HFFc6 (cell line): Measurements from ENCODE around the gene SLC6A9. TPM values are rescaled to one million over a fixed set of nuclear protein-coding genes. Genes with fewer than 3 reads are reported as not detected.

ENCODE experiments used
- DNase-seq: peaks from one replicate; pipeline ENCODE4 v3.0.0-alpha.2; 2018
- H3K27ac Mint-ChIP-seq: 2 replicates; pipeline ENCODE4 v1.8.0; 2020; ENCODE audit warnings: mild to moderate bottlenecking, mixed read lengths
- H3K27me3 Mint-ChIP-seq: 2 replicates; pipeline ENCODE4 v1.8.0; 2021; ENCODE audit warnings: mild to moderate bottlenecking, moderate library complexity, mixed read lengths; ENCODE audit not compliant: insufficient read depth
- H3K36me3 Mint-ChIP-seq: 2 replicates; pipeline ENCODE4 v1.8.0; 2021; ENCODE audit warnings: low read depth, mixed read lengths
- H3K4me1 Mint-ChIP-seq: 2 replicates; pipeline ENCODE4 v1.8.0; 2020; ENCODE audit warnings: low read depth, mixed read lengths
- H3K4me3 Mint-ChIP-seq: 2 replicates; pipeline ENCODE4 v1.8.0; 2020; ENCODE audit warnings: mild to moderate bottlenecking, moderate library complexity, mixed read lengths
- H3K9me3 Mint-ChIP-seq: 2 replicates; pipeline ENCODE4 v1.8.0; 2020; ENCODE audit warnings: mild to moderate bottlenecking, mixed read lengths
- total RNA-seq, 6 experiments: library from RNA; stranded (reverse); fragmentation: NEBNext Ultra II Directional; extraction: Animal tissue kit (Norgen Biotek cat#: 25700); gene quantifications; 2 replicates in 1 of 6; 3 replicates in 5 of 6; pipeline ENCODE4 v1.2.3, GENCODE V29; 2021
- TF ChIP-seq, protein P1 (sequence below): fragments of 200-600 bp; sonication (generic); IDR thresholded peaks from 2 replicates; pipeline ENCODE4 v1.5.0; 2021; ENCODE audit warnings: antibody characterized with exemption, mild to moderate bottlenecking

The SLC6A9 gene
- total RNA-seq, 6 experiments from 2014 or later, result 8.3 to 11.0 (median 9.3) TPM

DNA sequence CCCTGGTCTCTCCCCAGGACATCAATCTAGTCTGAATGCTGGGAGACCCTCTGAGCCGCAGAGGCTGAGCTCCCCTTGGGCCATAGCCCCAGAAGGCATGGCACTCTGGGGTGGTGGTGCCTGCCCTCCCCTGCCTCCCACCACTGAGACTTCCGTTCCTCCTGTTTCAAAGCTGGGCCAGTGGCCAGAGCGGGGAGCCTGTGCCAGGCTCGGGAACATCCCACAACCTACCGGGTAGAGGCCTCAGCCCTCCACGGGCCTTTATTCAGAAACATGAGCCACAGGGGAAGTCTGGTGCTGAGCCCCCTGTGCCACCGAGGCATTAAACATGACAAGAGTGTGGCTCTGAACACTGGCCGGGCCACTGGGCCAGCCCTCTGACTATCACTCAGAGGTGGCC lies 31.8 kb downstream of the SLC6A9 start:
- peaks cover 4% of the 10 kb centered on the region for H3K4me1 Mint-ChIP-seq
- no peak for DNase-seq
- H3K36me3 Mint-ChIP-seq, result 0 out of 2 replicates have a peak, but pooled peaks cover 4% of the 10 kb centered on the region
- H3K4me3 Mint-ChIP-seq, result no peak overlapping the region
- peaks cover 2% of the 10 kb centered on the region for H3K27me3 Mint-ChIP-seq
- H3K9me3 Mint-ChIP-seq, result no peaks in the 10 kb centered on the region
- H3K27ac Mint-ChIP-seq, result no peak overlapping the region
- TF ChIP-seq, protein P1, sequence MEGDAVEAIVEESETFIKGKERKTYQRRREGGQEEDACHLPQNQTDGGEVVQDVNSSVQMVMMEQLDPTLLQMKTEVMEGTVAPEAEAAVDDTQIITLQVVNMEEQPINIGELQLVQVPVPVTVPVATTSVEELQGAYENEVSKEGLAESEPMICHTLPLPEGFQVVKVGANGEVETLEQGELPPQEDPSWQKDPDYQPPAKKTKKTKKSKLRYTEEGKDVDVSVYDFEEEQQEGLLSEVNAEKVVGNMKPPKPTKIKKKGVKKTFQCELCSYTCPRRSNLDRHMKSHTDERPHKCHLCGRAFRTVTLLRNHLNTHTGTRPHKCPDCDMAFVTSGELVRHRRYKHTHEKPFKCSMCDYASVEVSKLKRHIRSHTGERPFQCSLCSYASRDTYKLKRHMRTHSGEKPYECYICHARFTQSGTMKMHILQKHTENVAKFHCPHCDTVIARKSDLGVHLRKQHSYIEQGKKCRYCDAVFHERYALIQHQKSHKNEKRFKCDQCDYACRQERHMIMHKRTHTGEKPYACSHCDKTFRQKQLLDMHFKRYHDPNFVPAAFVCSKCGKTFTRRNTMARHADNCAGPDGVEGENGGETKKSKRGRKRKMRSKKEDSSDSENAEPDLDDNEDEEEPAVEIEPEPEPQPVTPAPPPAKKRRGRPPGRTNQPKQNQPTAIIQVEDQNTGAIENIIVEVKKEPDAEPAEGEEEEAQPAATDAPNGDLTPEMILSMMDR, result no peak

DNA sequence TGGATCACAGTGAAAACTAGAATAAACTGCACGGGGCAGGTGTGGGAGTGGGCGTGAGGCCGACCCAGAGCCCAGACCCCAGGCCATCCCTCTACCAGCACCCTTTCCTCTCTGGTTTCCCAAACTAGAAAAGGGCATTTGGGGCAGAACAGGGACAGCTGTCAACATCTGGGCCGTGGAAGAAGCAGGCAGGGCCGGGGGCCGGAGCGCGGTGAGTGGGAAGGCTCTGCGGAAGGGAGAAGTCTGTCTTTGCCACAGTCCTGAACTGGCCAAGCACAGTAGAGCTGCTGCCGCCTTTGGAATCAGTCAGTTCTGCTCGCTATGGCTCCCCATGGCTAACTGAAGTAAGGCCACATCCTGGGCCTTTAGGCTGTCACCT lies 33.3 kb downstream of the SLC6A9 start:
- Mint-ChIP-seq H3K4me3 (no peak overlapping the region), H3K4me1 (peaks cover 6% of the 10 kb centered on the region), H3K27me3 (no peaks in the 10 kb centered on the region; the same call in 1 of the 2 replicates), H3K27ac (no peak overlapping the region), H3K36me3 (0 out of 2 replicates have a peak, but pooled peaks cover 4% of the 10 kb centered on the region), H3K9me3 (no peaks in the 10 kb centered on the region)
- DNase-seq, result no peak
- TF ChIP-seq, protein P1, result no peak

DNA sequence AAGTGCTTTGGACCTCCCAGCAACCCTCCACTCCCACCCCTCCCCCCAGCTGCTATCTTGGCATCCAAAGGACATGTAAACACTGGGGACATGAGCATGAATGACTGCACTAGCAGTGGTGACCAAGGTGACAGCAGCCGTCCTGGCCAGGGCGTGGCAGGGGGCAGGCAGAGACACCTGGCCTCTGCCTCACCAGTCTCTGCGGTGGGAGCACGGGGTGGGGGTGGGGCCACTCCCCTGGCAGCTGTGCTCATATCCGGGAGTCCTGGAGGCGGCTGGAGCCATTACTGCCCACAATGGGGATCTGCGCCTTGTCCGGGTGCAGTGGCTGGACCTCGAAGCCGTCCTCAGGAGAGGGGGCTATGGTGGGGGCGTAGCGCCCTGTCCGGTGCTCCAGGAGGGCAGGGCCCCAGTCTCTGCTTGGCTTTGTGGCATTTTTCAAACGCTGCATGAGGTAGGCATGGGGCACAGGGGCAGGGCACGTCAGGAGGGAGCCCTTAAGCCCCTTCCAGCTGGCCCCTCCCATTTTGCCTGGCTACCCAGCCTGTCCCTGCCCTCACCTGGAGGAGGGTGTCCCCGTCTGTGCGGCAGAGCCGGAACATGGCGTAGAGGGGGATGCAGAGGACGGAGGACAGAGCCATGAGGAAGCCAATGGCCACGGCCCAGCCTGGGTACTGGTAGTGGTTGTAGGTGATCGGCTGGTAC lies 33.8 kb downstream of the SLC6A9 start:
- Mint-ChIP-seq H3K4me3 (no peak overlapping the region), H3K9me3 (no peaks in the 10 kb centered on the region), H3K27ac (no peak overlapping the region), H3K4me1 (peaks cover 9% of the 10 kb centered on the region), H3K27me3 (no peaks in the 10 kb centered on the region; the same call in 1 of the 2 replicates), H3K36me3 (0 out of 2 replicates have a peak, but pooled peaks cover 4% of the 10 kb centered on the region)
- TF ChIP-seq, protein P1, result no peak
- no peak for DNase-seq

- Mint-ChIP-seq H3K9me3 (no peaks in the 10 kb centered on the region), H3K36me3 (0 out of 2 replicates have a peak, but pooled peaks cover 4% of the 10 kb centered on the region), H3K4me3 (no peak overlapping the region), H3K27ac (no peak overlapping the region), H3K4me1 (peaks cover 12% of the 10 kb centered on the region), H3K27me3 (peaks cover under 1% of the 10 kb centered on the region; the same call in 1 of the 2 replicates)
- no peak for DNase-seq
- TF ChIP-seq, protein P1, result no peak
Observed at GRCh38 chr1:43996733-43997115, 34.5 kb downstream of the SLC6A9 start.

DNA sequence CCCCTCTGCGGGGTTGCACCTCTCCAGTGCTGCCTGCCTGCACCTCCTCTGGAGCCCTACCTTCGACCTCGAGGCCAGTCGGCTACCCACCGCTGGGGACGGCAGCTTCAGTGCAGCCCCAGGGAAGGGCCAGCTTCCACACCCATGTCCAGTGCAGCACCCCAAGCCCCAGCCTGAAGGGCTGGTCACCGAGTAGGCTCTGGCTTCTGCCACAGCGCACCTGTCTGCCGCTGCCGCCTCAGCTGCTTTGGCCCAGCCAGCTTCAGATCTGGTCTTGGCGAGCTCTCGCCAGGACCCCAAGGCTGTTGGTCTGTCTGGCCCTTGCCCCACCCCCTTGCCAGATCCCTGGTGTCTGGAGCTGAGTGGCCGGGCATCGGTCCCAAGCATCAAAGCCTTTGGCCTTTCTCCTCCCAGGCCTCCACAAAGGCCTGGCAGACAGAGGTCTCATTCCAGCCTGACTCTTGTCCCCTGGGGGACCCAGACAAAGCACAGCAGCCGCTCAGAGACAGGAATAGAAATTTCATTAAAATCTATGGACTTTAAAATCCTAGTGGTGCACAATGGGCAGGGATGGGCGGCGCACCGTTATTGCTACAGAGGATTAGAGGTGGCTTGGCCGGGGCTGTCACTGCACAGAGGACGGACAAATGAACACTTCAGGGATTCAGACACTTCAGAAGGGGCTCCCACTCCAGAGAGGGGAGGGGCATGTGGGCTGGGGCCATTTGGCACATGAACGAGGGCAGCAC lies 35.1 kb downstream of the SLC6A9 start:
- Mint-ChIP-seq H3K4me1 (peaks cover 14% of the 10 kb centered on the region), H3K9me3 (no peaks in the 10 kb centered on the region), H3K4me3 (no peak overlapping the region), H3K27ac (no peak overlapping the region), H3K27me3 (peaks cover 4% of the 10 kb centered on the region; the same call in 1 of the 2 replicates), H3K36me3 (0 out of 2 replicates have a peak, but pooled peaks cover 2% of the 10 kb centered on the region)
- TF ChIP-seq, protein P1, result no peak
- no peak for DNase-seq
